ENCODE measurements around the gene WDR55.
"Not testable (repeated sequence)": the region's sequence is repeated elsewhere in the genome, so short reads cannot be mapped to it uniquely, and the experiment has no call there.

WDR55 gene

DNA sequence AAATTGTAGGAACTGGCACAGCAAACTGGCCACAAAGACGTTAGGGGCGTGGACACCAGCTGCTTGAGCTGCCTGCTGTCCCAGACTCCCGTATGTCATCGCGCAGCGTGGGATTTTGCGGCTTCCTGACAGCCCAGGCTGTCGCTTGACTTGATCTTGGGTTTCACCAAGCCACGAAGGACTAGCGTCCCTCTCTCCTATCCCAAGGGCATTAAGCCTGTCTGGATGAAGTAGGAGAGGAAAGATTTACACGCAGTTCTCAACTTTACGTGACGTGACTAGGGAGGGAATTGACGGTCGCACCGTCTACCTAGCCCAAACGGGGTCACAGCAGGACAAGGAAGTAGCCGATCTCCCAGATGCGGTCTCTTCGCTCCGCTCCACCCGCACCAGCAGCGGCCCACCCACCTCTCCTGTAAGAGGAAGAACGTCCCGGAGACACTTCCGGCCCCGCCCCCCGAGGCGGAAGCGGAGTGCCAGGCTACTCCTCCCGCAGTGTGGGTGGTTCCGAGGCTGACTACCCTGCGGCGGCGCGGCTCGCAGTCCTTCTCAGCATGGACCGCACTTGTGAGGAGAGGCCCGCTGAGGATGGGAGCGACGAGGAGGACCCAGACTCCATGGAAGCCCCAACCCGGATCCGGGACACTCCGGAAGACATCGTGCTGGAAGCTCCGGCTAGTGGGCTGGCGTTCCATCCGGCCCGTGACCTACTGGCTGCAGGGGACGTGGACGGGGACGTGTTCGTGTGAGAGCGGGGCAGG, at the start of gene WDR55:
WDR55 (plus strand) TSS at position 546 of the 761 bp plus-strand sequence; CDS start at position 555, 9 bp downstream.
- peak within 1 kb of the TSS; percentile 90 for H3K27ac ChIP-seq
- TF ChIP-seq, protein P1, sequence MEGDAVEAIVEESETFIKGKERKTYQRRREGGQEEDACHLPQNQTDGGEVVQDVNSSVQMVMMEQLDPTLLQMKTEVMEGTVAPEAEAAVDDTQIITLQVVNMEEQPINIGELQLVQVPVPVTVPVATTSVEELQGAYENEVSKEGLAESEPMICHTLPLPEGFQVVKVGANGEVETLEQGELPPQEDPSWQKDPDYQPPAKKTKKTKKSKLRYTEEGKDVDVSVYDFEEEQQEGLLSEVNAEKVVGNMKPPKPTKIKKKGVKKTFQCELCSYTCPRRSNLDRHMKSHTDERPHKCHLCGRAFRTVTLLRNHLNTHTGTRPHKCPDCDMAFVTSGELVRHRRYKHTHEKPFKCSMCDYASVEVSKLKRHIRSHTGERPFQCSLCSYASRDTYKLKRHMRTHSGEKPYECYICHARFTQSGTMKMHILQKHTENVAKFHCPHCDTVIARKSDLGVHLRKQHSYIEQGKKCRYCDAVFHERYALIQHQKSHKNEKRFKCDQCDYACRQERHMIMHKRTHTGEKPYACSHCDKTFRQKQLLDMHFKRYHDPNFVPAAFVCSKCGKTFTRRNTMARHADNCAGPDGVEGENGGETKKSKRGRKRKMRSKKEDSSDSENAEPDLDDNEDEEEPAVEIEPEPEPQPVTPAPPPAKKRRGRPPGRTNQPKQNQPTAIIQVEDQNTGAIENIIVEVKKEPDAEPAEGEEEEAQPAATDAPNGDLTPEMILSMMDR (conservative IDR thresholded peaks at IDR 0.05), result no peak

- TF ChIP-seq, protein P1 (conservative IDR thresholded peaks at IDR 0.05), result no peak
- H3K27ac ChIP-seq, result no peak overlapping the region
These were observed 42.4 kb upstream of the WDR55 start for GRCh38 chr5:140622301-140622700.

GRCh38 chr5:140623061-140623460, 41.6 kb upstream of the WDR55 start:
- H3K27ac ChIP-seq, result not testable (repeated sequence)

DNA sequence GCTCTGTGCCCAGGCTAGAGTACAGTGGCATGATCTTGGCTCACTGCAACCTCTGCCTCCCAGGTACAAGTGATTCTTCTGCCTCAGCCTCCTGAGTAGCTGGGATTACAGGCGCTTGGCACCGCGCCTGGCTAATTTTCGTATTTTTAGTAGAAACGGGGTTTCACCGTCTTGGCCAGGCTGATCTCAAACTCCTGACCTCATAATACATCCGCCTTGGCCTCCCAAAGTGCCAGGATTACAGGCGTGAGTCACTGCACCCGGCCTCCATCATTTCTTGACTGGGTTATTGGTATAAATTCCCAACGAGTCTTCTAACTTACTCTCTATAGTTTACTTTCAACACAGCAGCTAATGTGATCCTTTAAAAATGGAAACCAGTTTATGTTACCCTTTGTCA, 39.8 kb upstream of the WDR55 start:
- H3K27ac ChIP-seq, result not testable (repeated sequence)

DNA sequence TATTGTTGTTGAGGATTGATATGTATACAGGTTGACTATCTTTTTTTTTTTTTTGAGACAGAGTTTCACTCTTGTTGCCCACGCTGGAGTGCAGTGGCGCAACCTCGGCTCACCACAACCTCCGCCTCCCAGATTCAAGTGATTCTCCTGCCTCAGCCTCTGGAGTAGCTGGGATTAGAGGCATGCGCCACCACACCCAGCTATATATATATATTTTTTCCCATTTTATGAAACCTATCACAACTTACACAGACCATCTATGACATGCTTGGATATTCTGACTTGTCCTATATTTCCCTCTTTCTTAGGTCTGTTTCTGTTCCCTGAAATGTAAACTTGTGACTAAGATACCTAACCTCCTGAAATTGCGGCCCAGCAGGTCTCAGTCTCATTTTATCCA, 36.7 kb upstream of the WDR55 start:
- H3K27ac ChIP-seq, result no peak overlapping the region
- TF ChIP-seq, protein P1 (conservative IDR thresholded peaks at IDR 0.05), result no peak

GRCh38 chr5:140628711-140629110, 36.0 kb upstream of the WDR55 start:
- TF ChIP-seq, protein P1 (conservative IDR thresholded peaks at IDR 0.05), result no peak
- no peak overlapping the region for H3K27ac ChIP-seq

- TF ChIP-seq, protein P1 (conservative IDR thresholded peaks at IDR 0.05), result no peak
- no peak overlapping the region for H3K27ac ChIP-seq
These were observed 34.2 kb upstream of the WDR55 start for GRCh38 chr5:140630292-140631035.

DNA sequence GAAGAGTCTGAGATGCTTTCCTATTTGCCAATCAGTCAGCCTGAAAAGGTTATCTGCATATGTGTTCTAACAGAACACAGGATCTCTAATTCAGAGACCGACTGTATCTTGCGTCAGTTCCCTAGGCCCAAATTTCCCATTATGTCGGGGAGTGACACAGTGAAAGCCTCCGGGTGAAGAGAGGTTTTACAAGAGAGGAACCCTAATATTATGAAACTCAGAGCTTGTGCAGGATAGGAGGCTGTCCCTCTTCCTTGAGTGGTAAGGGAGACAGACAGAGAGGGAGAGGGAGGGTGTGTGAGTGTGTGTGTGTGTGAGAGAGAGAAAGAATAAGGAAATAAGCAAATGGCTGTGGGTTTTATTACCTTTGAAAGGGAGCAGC, 33.7 kb upstream of the WDR55 start:
- TF ChIP-seq, protein P1 (conservative IDR thresholded peaks at IDR 0.05), result no peak
- H3K27ac ChIP-seq, result no peak overlapping the region

Measured in VCaP (cell line).